Epidermal melanocyte (primary cell): Measurements from ENCODE around the gene CTAG1A.
"Not testable (repeated sequence)": the region's sequence is repeated elsewhere in the genome, so short reads cannot be mapped to it uniquely, and the experiment has no call there.

ENCODE experiments used
- DNase-seq: peaks from one replicate; pipeline ENCODE4 v3.0.0; 2011; ENCODE audit warnings: low spot score; ENCODE audit not compliant: insufficient read length

CTAG1A gene

DNA sequence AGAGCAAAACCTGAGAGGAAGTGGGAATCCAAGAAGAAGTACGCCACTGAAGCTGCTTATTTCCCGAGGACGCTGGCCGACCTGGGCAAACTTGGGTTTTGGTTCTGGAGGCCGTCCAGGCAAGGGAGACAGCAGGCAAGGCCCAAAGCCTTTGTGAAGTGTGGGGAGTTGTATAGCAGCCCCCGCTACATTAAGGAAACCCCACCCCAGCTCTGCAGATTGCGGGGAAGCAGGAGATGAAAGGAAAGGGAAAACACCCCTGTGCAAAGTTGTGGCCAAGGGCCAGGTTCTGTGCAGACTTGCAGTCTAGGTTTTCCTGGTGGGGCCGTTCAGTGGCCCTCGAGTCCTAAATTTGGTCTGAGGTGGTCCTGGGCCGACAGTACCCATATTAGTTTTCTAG lies 11.9 kb upstream of the CTAG1A start:
- not testable (repeated sequence) for DNase-seq

DNA sequence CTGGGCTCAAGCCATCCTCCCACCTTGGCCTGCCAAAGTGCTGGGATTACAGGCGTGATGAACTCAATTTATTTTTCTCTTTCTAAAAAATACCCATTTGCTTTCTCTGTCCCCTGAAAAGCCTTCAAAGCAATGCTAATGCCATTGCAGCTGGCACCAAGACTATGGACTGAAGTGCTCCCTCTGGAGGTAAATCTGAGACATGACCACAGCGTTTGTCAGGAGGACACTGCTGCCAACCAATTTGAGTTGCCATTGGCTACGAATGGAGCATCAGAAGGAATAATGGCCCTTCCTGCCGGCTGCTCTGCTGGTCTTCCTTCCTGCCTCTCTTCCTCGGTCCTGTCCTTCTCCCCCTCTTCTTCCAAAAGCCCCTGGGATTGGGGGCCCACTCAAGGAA lies 9.9 kb upstream of the CTAG1A start:
- DNase-seq: not testable (repeated sequence)

DNA sequence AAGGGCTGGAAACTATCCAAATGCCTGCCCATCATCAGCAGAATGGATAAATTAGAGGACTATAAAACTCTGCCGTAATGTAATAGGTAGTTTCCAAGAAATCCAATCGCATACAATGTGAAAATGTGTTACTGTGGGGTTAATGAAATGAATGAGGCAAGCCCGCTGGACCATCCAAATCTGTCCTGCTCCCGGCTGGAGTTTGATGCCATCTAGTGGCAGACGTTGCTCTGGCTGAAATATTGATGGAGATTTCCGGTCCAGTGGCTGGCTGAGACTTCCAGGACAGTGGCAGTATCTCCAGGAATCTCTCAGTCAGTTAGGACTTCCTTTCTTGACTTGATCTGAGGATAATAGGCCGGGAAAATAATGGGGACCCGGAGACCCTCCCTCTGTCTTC lies 1.9 kb upstream of the CTAG1A start:
- DNase-seq: not testable (repeated sequence)

DNA sequence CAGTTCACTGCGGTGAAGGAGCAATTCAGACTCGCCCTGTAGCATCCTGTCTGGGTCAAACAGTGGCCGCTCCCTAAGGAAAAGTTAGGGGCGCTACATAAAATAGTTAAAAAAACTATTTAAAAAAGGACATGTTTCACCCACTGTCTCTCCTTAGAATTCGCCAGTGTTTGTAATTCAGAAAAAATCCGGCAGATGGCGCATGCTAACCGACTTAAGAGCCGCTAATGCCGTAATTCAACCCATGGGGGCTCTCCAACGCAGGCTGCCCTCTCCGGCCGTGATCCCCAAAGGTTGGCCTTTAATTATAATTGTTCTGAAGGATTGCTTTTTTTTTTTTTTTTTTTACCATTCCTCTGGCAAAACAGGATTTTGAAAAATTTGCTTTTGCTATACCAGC lies 5.5 kb downstream of the CTAG1A start:
- DNase-seq: not testable (repeated sequence)

DNA sequence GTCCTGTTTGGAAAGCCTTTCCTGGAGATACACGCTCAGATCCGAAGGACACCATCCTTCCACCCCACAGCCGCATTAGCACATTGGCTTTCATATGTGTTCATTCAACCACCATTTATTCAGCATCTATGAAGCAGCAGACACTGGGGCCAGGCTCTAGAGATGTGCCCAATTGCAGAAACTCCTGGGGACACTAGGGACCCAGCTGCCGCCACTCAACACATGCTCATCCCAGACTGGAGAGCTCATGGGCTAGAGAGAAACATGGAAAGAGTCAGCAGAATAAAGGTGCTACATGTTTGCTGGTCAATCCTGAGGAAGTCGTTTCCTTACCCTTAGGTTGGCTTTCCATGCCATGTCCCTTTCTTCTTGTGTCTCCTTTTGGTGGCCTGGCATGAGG lies 7.6 kb downstream of the CTAG1A start:
- no peak for DNase-seq

DNA sequence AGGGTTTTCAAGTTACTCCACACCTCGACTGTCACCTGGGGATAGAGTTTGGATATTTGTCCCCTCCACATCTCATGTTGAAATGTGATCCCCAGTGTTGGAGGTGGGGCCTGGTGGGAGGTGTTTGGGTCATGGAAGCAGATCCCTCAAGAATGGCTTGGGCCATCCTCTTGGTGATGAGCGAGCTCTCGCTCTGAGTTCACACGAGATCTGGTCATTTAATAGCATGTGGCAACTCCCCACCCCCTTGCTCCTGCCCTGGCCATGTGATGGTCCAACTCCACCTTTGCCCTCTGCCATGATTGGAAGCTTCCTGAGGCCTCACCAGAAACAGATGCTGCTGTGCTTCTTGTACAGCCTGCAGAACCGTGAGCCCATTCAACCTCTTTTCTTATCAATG lies 8.3 kb downstream of the CTAG1A start:
- DNase-seq: no peak

DNA sequence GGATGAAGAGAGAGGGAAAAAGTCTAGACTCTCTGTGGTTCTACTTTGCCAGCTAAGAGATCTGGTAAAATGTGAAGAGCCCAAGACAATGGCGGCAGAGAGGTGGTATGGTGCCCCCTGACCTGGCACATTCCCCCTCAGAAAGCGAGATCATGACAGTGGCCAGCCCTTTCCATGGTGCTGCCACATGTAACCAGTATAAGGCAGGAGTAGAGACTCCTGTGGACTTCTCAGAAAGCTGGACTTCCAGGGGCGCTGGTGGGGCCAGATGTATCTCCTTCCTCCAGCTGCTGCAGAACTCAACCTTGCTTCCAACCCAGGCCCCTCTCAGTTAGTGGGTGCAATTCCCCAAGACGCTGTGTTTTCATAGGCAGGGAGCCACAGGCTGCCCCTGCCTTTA lies 9.6 kb downstream of the CTAG1A start:
- no peak for DNase-seq

DNA sequence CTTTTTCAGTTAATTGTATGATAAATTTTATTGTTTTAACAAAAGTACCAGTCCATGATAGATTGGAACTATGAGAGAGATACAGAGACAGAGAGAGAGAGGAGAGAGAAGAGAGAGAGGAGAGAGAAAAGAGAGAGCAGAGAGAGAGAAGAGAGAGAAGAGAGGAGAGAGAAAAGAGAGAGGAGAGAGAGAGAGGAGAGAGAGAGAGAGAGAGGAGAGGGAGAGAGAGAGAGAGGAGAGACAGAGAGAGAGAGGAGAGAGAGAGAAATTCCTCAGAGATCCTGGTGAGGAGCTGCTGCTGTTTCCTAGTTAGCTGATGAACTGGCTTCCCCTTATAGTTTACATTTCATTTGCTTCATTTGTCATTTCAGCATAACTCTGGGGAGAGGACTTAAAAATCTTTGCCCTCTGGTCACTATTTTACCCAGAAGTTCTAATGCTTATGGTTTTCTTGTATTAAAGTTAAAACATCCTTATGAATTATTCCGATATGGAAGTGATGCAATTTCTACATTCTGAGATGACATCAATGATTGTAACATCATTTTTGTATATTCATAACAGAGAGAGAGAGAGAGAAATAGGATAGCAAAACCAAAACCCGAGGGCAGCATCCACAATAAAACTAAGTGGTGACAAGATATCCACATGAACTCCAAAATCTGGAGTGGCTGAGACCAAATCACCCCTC lies 10.8 kb downstream of the CTAG1A start:
- DNase-seq: no peak

DNA sequence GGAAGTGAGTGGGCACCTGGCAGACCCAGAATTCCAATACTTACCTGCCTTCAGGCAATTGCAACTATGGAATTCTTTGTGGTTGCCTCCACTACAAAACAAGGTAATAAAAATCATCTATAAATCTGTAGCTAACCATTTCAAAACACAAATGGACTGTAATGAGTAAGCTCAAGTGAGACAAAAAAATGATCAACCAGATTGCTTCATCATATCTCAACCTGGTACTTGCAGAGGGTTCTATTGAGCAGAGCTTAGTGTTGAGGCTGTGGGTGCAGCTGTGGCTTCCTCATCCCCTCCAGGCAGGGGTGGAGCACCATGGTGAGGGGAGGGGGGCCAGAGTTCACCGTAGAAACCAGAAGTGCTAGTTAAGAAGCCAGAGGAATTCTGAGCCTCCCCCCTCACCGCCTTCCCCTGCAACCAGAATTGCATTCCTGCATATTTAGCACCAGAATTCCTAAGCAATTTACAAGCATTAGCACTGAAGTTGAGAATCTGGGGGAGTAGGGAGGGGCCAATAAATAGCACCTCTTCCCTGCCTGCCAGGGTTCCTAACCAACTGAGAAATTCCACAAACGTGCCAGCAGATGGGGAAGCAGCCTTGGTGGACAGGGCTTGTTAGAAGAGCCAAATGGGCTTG lies 11.5 kb downstream of the CTAG1A start:
- peak; percentile 19 for DNase-seq

DNA sequence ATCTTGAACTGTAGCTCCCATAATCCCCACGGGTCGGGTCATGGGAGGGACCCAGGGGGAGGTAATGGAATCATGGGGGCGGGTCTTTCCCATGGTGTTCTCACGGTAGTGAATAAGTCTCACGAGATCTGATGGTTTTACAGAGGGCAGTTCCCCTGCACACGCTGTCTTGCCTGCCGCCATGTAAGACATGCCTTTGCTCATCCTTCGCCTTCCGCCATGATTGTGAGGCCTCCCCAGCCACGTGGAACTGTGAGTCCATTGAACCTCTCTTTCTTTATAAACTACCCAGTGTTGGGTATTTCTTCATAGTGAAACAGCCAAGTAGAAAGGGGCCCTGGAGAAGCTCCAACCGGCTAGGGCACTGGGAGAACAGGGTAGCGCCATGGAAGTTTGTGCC lies 12.3 kb downstream of the CTAG1A start:
- no peak for DNase-seq

DNA sequence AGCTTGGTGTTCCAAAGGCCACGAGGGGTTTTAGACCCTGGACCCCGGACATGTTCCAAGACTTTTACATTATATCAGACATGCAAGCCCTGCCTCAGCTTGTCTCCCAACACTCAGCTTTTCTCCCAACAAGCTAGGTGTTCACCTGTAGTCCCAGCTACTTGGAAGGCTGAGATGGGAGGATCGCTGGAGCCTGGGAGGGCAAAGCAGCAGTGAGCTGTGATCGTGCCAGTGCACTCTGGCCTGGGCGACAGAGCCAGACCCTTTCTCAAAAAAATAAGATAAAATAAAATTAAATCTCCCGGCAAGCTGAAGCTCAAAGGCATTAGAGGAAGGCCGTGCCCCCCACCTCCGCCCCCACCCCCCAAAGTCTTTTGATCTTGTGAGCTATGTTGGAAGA lies 13.7 kb downstream of the CTAG1A start:
- DNase-seq: no peak

DNA sequence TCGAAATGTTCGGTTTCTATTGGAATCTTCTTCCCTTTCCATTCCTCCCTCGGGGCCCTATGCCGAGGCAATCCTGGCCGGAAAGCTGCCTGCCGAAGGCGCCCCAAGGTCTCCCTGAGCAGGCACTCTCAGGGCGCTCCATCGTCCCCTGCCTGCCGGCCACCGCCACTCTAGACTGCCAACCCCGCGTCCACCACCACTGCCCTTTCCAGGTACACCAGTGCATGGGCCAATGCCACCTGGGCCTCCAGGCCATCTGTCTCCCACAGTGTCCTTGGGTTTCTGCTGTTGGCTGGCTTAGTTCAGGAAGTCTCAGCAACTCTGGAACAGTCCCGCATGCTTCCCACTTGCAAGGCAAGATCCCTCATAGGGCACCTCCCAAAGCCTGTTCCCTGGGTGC lies 14.6 kb downstream of the CTAG1A start:
- DNase-seq: no peak

DNA sequence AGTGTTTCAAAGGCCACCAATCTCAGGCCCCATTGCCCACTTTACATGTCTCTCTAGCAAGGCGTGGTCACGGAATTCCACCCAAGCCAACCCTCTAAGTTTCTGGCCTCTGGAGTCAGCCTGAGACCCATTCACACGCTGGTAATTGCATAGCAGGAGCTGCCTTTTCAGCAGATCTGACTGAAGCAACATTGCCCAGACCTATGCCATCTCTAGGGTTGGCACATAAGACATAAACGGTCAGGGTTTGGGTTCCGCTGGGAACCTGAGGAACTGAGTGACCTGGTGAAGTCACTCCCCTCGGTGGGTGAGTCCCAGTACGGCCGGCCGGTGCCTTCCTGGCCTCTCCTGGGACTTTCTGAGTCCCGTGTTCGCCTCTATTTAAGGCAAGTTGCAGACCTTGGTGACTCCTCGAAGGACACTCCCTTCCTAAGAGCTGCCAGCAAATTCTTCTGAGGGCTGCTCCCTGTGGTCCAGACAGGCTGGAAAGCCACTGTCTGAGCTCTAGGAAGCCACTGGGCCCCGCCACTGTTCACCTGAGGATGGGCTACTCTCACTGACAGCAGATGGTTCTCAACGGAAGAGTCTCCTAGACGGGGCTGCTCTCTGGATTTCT lies 15.9 kb downstream of the CTAG1A start:
- no peak for DNase-seq

DNA sequence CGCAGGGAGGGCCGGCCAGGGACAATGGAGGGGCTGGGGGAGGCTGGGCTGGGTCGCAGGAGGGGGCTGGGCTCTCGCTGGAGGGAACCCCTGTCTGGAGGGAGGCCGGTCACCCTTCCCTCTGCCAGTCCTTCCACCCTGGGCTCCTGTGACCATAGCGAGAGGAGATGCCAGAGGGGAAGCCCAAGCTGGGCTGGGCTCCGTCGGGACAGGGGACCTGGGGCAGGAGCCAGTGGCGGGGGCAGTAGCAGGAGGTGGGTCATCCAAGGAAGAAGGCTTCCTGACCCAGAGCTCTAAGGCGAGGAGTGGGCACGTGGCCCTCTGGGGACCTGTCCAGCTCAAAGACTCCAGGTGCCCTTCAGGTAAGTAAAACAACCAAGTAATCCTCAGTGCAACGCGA lies 17.3 kb downstream of the CTAG1A start:
- no peak for DNase-seq

DNA sequence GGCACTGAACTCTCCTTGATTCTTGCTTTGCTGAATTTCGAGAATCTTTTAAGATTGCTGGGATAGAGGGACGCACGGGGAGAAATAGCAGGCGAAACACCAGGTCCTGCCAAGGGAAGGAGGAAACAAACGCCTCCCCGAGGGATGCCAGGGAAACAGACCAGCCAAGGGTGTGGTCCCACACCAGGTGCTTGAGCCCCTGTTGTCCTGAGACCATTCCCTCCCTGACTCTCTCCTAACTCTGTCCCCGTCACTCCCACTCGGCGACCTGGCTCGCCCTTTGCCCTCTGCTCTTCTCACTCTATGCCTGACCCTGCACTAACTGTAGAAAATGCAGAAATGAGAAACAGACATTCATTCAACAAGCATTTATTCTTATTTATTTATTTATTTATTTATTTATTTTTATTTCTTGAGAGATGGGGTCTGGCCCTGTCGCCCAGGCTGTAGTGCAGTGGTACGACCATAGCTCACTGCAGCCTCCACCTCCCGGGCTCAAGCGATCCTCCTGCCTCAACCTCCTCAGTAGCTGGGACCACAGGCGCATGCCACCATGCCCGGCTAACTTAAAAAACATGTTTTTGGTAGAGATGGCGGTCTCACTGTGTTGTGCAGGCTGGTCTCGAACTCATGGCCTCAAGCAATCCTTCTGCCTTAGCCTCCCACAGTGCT lies 18.0 kb downstream of the CTAG1A start:
- no peak for DNase-seq

DNA sequence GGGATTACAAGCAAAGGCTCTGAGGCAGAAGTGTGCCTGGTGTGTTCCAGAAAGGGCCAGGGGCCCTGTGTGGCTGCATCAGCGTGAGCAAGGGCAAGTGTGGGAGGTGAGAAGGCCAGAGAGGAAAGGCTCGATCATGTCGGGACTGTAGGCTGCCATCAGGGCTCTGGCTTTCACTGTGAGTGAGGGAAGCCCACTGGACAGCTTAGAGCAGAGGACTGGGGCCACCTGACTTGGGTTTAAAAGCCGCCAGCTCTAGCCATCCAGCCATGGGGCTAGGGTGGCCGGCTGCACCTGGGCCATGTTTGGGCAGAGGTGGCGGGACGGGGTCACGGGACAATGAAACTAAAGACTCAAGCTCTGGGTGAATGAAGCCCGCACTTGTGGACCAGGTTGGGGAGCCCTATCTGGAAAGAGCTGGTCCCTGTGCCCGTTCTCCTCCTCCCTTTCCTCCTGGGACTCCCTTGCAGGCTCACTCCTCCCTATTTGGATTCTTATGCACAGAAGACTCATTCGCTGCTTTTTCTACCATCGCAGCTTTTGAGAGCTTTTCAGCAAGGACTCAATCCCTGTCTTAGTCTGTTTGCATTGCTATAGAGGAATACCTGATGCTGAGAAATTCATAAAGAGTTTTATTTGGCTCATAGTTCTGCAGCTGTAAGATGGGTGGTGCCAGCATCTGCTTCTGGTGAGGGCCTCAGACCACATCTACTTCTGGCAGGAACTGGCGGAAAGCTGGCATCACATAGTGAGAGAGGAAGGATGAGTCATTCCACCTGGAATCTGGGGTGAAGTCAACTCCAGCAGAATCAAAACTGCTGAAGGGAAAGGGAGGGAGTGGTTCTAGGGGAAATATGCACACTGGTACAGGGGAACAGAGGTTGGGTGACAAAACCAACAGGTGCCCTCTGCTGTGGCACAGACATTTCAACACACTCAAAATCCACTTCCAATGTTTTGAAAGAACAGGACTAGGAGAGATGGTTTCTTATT lies 18.8 kb downstream of the CTAG1A start:
- no peak for DNase-seq

DNA sequence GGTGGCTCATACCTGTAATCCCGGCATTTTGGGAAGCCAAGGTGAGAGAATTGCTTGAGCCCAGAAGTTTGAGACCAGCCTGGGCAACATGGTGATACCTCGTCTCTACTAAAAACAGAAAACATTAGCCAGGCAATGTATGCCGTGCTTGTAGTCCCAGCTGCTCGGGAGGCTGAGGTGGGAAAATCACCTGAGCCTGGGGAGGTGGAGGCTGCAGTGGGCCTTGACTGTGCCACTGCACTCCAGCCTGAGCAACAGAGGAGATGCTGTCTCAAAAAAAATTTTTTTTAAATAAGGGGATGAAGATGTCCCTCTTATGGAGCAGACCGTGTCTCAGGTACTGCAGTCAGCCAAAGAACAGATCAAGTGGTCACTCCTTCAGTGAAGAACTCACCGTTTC lies 20.6 kb downstream of the CTAG1A start:
- no peak for DNase-seq

DNA sequence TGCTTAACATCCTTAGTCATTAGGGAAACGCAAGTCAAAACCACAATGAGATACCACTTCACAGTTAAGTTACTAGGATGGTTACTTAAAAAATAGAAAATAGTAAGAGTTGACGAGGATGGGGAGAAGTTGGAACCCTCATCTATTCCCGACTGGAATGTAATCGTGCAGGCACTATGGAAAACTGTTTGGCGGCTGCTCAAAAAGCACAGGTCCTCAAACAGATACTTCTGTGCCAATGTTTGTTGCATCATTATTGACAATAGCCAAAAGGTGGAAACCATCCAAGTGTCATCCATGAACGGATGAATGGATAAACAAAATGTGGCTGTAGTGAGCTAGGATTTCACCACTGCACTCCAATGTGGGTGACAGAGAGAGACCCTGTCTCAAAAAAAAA lies 22.4 kb downstream of the CTAG1A start:
- no peak for DNase-seq

DNA sequence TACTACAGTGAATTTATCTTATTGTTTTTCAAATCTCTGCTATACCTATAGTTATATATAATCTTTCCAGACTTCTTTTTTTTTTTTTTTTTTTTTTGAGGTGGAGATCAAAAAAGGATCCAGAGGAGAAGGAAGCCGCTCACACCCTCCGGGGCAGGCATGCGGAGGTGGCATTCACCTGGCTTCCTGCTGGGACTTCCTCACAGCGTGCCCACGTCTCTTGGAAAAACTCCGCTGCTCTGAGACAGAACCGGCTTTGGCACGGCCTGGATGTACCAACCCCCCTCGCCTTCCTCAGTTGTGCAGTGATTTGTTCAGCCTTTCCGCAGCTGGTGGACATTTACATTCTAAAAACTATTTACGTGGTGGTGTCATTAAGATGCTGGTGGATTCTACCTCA lies 23.0 kb downstream of the CTAG1A start:
- DNase-seq: not testable (repeated sequence)

DNA sequence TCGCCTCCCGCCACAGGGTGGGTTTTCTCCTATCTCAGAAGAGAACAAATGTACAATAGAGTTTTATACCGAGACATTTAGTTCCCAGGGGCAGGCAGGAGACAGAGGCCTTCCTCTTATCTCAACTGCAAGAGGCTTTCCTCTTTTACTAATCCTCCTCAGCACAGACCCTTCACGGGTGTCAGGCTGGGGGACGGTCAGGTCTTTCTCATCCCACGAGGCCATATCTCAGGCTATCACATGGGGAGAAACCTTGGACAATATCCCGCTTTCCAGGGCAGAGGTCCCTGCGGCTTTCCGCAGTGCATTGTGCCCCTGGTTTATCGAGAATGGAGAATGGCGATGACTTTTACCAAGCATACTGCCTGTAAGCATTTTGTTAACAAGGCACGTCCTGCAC lies 23.9 kb downstream of the CTAG1A start:
- DNase-seq: not testable (repeated sequence)

DNA sequence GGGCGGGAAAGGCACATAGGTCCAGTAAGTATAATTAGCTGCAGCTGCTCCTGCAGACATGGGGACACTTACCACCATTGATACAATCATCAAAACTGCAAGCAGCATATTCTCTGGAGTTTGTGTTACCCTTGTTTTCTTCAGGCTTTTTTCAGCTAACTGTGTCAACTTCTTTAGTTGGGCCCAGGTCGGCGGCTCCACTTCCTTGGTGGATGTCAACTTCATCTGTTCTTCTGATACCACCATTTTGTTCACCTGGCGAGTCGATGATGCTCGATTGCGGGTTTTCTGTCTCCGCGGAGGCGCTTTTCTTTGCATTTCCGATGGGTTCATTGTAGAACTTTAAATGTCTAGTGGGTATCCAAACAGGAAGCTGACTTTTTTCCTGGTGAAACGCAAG lies 26.2 kb downstream of the CTAG1A start:
- not testable (repeated sequence) for DNase-seq
